ENCODE data around the gene TFDP3.

Gene TFDP3

DNA sequence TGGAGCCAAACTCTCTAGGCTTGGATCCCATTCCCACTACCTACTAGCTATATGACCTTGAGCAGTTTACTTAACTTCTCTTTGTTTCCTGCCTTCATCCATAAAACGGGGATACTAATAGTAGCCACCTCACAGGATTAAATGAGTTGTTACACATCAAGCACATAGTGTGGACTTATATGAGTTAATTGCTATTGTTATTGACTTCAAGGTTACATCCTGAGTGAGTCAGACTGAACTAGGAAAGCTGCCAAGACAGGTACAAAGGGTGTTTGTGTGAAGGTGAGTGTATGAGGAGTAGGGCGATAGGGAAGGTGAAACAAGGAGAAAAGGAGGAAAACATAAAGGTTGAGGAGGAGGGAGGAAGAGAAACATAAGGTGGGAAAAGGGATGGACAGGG lies 32.2 kb downstream of the TFDP3 start:
- no peak for DNase-seq (ENCODE audit: low spot score)

- no peak for DNase-seq (ENCODE audit: low spot score)
These were observed 33.0 kb downstream of the TFDP3 start for GRCh38 chrX:133185119-133185518.

DNA sequence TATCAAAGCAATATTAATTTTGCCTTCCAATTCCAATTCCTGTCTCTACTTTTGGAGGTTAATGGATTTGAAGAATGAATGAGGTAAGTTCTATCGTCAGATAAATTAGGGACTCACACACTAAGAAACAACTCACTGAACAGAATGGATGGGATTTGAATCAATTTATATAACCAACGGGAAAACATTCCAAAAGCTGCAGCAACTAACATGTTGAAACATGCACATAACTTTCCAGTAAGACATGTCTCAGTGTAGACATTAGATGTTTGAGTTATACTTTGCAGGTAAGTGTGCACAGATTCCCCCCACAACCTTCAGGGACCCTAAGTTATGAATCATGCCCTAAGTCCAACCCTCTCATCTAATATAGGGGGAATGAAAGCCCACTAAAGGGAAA lies 34.3 kb downstream of the TFDP3 start:
- no peak for DNase-seq (ENCODE audit: low spot score)

GRCh38 chrX:133179500-133179899 lies 38.7 kb downstream of the TFDP3 start:
- no peak for DNase-seq (ENCODE audit: low spot score)

DNA sequence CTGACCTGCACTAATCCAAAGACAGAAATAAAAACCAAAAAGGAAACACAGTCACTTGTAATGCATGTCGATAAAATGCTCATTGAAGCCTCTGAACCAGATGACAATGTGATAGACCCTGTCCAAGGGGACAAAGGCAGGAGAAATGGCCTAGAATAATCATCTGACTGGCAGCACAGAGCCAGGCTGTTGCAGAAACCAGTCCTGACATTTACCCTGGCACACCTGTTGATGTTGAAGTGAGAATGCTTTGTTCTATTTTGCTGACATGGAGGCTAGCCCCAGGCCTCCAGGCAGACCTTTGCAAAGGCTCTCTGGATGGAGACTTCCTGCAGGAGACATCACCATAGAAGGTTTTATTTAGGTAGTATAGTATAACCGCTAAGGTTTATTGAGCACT lies 41.0 kb downstream of the TFDP3 start:
- DNase-seq (ENCODE audit: low spot score), result no peak

DNA sequence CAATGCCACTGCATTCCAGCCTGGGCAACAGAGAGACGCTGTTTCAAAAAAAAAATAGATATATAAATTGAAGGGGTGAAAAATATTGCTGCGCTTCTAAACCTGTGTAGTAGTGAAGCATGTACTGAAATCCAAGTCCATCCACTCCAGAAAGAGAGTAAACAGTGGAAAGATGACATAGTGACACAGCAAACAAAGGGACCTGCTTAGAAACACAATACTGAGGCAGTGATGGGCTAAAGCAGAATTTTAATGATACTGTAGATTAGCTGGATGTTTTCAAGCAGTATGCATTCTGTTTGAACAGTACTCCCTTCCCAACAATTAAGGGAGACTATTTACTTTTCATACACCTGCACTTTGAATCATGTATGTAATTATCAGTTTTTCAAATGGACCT lies 42.5 kb downstream of the TFDP3 start:
- no peak for DNase-seq (ENCODE audit: low spot score)

- no peak for DNase-seq (ENCODE audit: low spot score)
These were observed 43.0 kb downstream of the TFDP3 start for GRCh38 chrX:133175162-133175561.

DNA sequence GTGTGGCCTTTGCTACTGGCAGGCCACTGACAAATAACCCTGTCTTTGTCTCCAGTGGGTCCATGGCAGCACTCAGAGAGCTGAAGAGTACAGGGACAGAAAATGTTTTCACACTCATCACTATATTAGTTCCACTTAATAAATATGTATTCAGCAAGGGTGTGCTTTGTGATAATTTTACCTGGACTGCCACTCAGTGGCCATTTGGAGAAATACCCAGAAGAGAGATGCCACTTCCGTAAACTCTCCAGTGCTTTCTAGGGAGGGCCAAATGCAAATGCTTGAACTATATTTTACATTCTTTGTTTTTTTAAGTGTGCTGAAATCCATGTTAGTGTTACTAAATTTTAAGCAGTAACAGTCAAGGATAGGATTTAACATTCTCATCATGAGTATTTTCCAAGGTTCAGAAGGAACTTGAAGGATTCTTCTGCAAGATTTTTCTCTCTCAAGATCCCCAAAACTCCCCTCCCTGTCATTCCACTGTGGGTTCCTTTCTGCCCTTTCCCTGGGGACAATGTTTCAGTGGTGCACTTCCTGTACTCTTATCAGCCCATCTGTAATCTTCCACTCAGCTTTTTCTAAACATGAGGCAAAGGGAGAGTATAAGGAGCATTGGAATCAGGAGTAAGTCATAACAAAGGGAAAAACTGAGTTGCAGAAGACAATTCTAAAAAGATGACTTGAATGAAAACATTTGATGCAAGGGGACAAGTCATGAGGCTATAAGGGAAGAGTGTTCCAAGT lies 46.0 kb downstream of the TFDP3 start:
- peak; percentile 65 for DNase-seq (ENCODE audit: low spot score)
